ENCODE results near the gene RSPO1.
"Not testable (repeated sequence)": the region's sequence is repeated elsewhere in the genome, so short reads cannot be mapped to it uniquely, and the experiment has no call there.

The RSPO1 gene

GRCh38 chr1:37634244-37634991 lies at the start of gene RSPO1:
RSPO1 (minus strand) TSS chr1:37634892; CDS start chr1:37629661, 5,231 bp downstream.
- no peaks in the 10 kb centered on the region for H3K4me1 ChIP-seq (ENCODE audit: control insufficient read depth, insufficient read depth, low read length)
- H3K36me3 ChIP-seq (ENCODE audit: control insufficient read depth, insufficient read depth, low read length): no peaks in the 10 kb centered on the region
- no peak within 1 kb of the TSS for H3K9ac ChIP-seq (ENCODE audit: low read length)
- H3K9me3 ChIP-seq (ENCODE audit: control insufficient read depth, low read length): no peaks in the 10 kb centered on the region
- H3K27me3 ChIP-seq (ENCODE audit: control insufficient read depth, insufficient read depth, low read length): peaks cover 77% of the 10 kb centered on the region
- H3K4me3 ChIP-seq (ENCODE audit: low read length): no peak within 1 kb of the TSS

GRCh38 chr1:37684182-37684581 lies 49.5 kb upstream of the RSPO1 start:
- not testable (repeated sequence) for H3K9me3 ChIP-seq (ENCODE audit: control insufficient read depth, low read length); H3K4me1 ChIP-seq (ENCODE audit: control insufficient read depth, insufficient read depth, low read length); H3K36me3 ChIP-seq (ENCODE audit: control insufficient read depth, insufficient read depth, low read length); H3K9ac ChIP-seq (ENCODE audit: low read length); H3K4me3 ChIP-seq (ENCODE audit: low read length); H3K27me3 ChIP-seq (ENCODE audit: control insufficient read depth, insufficient read depth, low read length)

- Histone ChIP-seq H3K9me3 (ENCODE audit: control insufficient read depth, low read length) (no peaks in the 10 kb centered on the region), H3K4me3 (ENCODE audit: low read length) (no peak overlapping the region), H3K9ac (ENCODE audit: low read length) (no peak overlapping the region), H3K36me3 (ENCODE audit: control insufficient read depth, insufficient read depth, low read length) (no peaks in the 10 kb centered on the region), H3K27me3 (ENCODE audit: control insufficient read depth, insufficient read depth, low read length) (no peaks in the 10 kb centered on the region), H3K4me1 (ENCODE audit: control insufficient read depth, insufficient read depth, low read length) (no peaks in the 10 kb centered on the region)
Observed at GRCh38 chr1:37682334-37682987, 47.8 kb upstream of the RSPO1 start.

GRCh38 chr1:37680933-37681332 lies 46.2 kb upstream of the RSPO1 start:
- H3K4me3 ChIP-seq (ENCODE audit: low read length): no peak overlapping the region
- H3K36me3 ChIP-seq (ENCODE audit: control insufficient read depth, insufficient read depth, low read length): no peaks in the 10 kb centered on the region
- H3K27me3 ChIP-seq (ENCODE audit: control insufficient read depth, insufficient read depth, low read length): peaks cover 1% of the 10 kb centered on the region
- H3K4me1 ChIP-seq (ENCODE audit: control insufficient read depth, insufficient read depth, low read length): no peaks in the 10 kb centered on the region
- no peaks in the 10 kb centered on the region for H3K9me3 ChIP-seq (ENCODE audit: control insufficient read depth, low read length)
- H3K9ac ChIP-seq (ENCODE audit: low read length): no peak overlapping the region

GRCh38 chr1:37677808-37678207 lies 43.1 kb upstream of the RSPO1 start:
- Histone ChIP-seq H3K27me3 (ENCODE audit: control insufficient read depth, insufficient read depth, low read length) (peaks cover 6% of the 10 kb centered on the region), H3K9me3 (ENCODE audit: control insufficient read depth, low read length) (no peaks in the 10 kb centered on the region), H3K4me3 (ENCODE audit: low read length) (no peak overlapping the region), H3K9ac (ENCODE audit: low read length) (no peak overlapping the region), H3K36me3 (ENCODE audit: control insufficient read depth, insufficient read depth, low read length) (no peaks in the 10 kb centered on the region), H3K4me1 (ENCODE audit: control insufficient read depth, insufficient read depth, low read length) (peaks cover 5% of the 10 kb centered on the region)

GRCh38 chr1:37677143-37677439 lies 42.4 kb upstream of the RSPO1 start:
- no peak overlapping the region for H3K9ac ChIP-seq (ENCODE audit: low read length)
- H3K9me3 ChIP-seq (ENCODE audit: control insufficient read depth, low read length): no peaks in the 10 kb centered on the region

GRCh38 chr1:37676281-37677142 lies 41.8 kb upstream of the RSPO1 start:
- Histone ChIP-seq H3K4me3 (ENCODE audit: low read length) (no peak overlapping the region), H3K9ac (ENCODE audit: low read length) (no peak overlapping the region), H3K27me3 (ENCODE audit: control insufficient read depth, insufficient read depth, low read length) (peaks cover 12% of the 10 kb centered on the region), H3K36me3 (ENCODE audit: control insufficient read depth, insufficient read depth, low read length) (no peaks in the 10 kb centered on the region), H3K4me1 (ENCODE audit: control insufficient read depth, insufficient read depth, low read length) (peaks cover 5% of the 10 kb centered on the region), H3K9me3 (ENCODE audit: control insufficient read depth, low read length) (no peaks in the 10 kb centered on the region)

More at GRCh38 chr1:37677143-37677439, 42.4 kb upstream of the RSPO1 start:
- peaks cover 12% of the 10 kb centered on the region for H3K27me3 ChIP-seq (ENCODE audit: control insufficient read depth, insufficient read depth, low read length)
- peaks cover 5% of the 10 kb centered on the region for H3K4me1 ChIP-seq (ENCODE audit: control insufficient read depth, insufficient read depth, low read length)
- H3K36me3 ChIP-seq (ENCODE audit: control insufficient read depth, insufficient read depth, low read length): no peaks in the 10 kb centered on the region
- H3K4me3 ChIP-seq (ENCODE audit: low read length): no peak overlapping the region

GRCh38 chr1:37673920-37674319 lies 39.2 kb upstream of the RSPO1 start:
- H3K9me3 ChIP-seq (ENCODE audit: control insufficient read depth, low read length): no peaks in the 10 kb centered on the region
- no peak overlapping the region for H3K4me3 ChIP-seq (ENCODE audit: low read length)
- no peak overlapping the region for H3K9ac ChIP-seq (ENCODE audit: low read length)
- no peaks in the 10 kb centered on the region for H3K36me3 ChIP-seq (ENCODE audit: control insufficient read depth, insufficient read depth, low read length)
- H3K4me1 ChIP-seq (ENCODE audit: control insufficient read depth, insufficient read depth, low read length): peaks cover 5% of the 10 kb centered on the region
- H3K27me3 ChIP-seq (ENCODE audit: control insufficient read depth, insufficient read depth, low read length): peaks cover 19% of the 10 kb centered on the region

- H3K4me3 ChIP-seq (ENCODE audit: low read length): no peak overlapping the region
- H3K27me3 ChIP-seq (ENCODE audit: control insufficient read depth, insufficient read depth, low read length): peaks cover 19% of the 10 kb centered on the region
- no peaks in the 10 kb centered on the region for H3K36me3 ChIP-seq (ENCODE audit: control insufficient read depth, insufficient read depth, low read length)
- no peaks in the 10 kb centered on the region for H3K9me3 ChIP-seq (ENCODE audit: control insufficient read depth, low read length)
- H3K4me1 ChIP-seq (ENCODE audit: control insufficient read depth, insufficient read depth, low read length): peaks cover 5% of the 10 kb centered on the region
- H3K9ac ChIP-seq (ENCODE audit: low read length): no peak overlapping the region
Observed at GRCh38 chr1:37672136-37672870, 37.6 kb upstream of the RSPO1 start.

- no peaks in the 10 kb centered on the region for H3K36me3 ChIP-seq (ENCODE audit: control insufficient read depth, insufficient read depth, low read length)
- peaks cover 5% of the 10 kb centered on the region for H3K4me1 ChIP-seq (ENCODE audit: control insufficient read depth, insufficient read depth, low read length)
- H3K9ac ChIP-seq (ENCODE audit: low read length): no peak overlapping the region
- no peaks in the 10 kb centered on the region for H3K9me3 ChIP-seq (ENCODE audit: control insufficient read depth, low read length)
- no peak overlapping the region for H3K4me3 ChIP-seq (ENCODE audit: low read length)
- peaks cover 19% of the 10 kb centered on the region for H3K27me3 ChIP-seq (ENCODE audit: control insufficient read depth, insufficient read depth, low read length)
Observed at GRCh38 chr1:37671261-37671660, 36.6 kb upstream of the RSPO1 start.

GRCh38 chr1:37670133-37670532 lies 35.4 kb upstream of the RSPO1 start:
- Histone ChIP-seq H3K4me3 (ENCODE audit: low read length) (no peak overlapping the region), H3K9ac (ENCODE audit: low read length) (no peak overlapping the region), H3K27me3 (ENCODE audit: control insufficient read depth, insufficient read depth, low read length) (peaks cover 16% of the 10 kb centered on the region), H3K9me3 (ENCODE audit: control insufficient read depth, low read length) (no peaks in the 10 kb centered on the region), H3K36me3 (ENCODE audit: control insufficient read depth, insufficient read depth, low read length) (no peaks in the 10 kb centered on the region), H3K4me1 (ENCODE audit: control insufficient read depth, insufficient read depth, low read length) (peaks cover 5% of the 10 kb centered on the region)

Measured in mucosa of stomach (tissue), 1 donor.